Mesangial cell (primary cell): ENCODE measurements around the gene COX14. TPM values are rescaled to one million over a fixed set of nuclear protein-coding genes. Genes with fewer than 3 reads are reported as not detected.

Experiments used
- total RNA-seq: library from RNA; depleted of rRNA; stranded (reverse); fragments of >200 nt; gene quantifications from 2 replicates; pipeline ENCODE4 v1.2.3, GENCODE V29; 2015

Gene COX14
- total RNA-seq = 47.1 and 73.1 TPM in 2 replicates

GRCh38 chr12:50111693-50112455 is at the start of gene COX14:
Gene COX14, plus strand, starts transcription at chr12:50112236. Its CDS starts 7,808 bp downstream, at chr12:50120044.

GRCh38 chr12:50084775-50085614 is 27.0 kb upstream of the COX14 start, which contains the start of gene SMARCD1:
Gene SMARCD1, plus strand, starts transcription at chr12:50085342. Its CDS starts 28 bp downstream, at chr12:50085370.

GRCh38 chr12:50103767-50104321 is 8.2 kb upstream of the COX14 start, which contains the start of gene GPD1:
Gene GPD1, plus strand, starts transcription at chr12:50104008. Its CDS starts 43 bp downstream, at chr12:50104051.

GRCh38 chr12:50167049-50167828 is 55.2 kb downstream of the COX14 start, which contains the start of gene CERS5:
Gene CERS5, minus strand, starts transcription at chr12:50167369. Its CDS starts 72 bp downstream, at chr12:50167297.

Other genes starting within 250 kb of the COX14 start
- gene FAIM2, start 208.3 kb upstream of the COX14 start, total RNA-seq = 0.13 TPM in 1 of 2 replicates, not detected in the other
- gene AQP2, start 161.5 kb upstream of the COX14 start, total RNA-seq = not detected in 2 replicates
- gene AQP5, start 150.4 kb upstream of the COX14 start, total RNA-seq = 0.13 TPM in 1 of 2 replicates, not detected in the other
- gene AQP6, start 139.3 kb upstream of the COX14 start, total RNA-seq = under 0.01 TPM in 1 of 2 replicates, not detected in the other
- 10.0 and 93.7 TPM in 2 replicates for gene RACGAP1, start 86.7 kb upstream of the COX14 start, total RNA-seq
- gene ASIC1, start 54.6 kb upstream of the COX14 start, total RNA-seq = 2.6 and 4.8 TPM in 2 replicates
- 99.4 and 144 TPM in 2 replicates for gene SMARCD1, start 26.9 kb upstream of the COX14 start, total RNA-seq
- gene GPD1, start 8.2 kb upstream of the COX14 start, total RNA-seq = 0.25 and 0.33 TPM in 2 replicates
- gene CERS5, start 55.1 kb downstream of the COX14 start, total RNA-seq = 30.5 and 38.8 TPM in 2 replicates
- gene LIMA1, start 171.3 kb downstream of the COX14 start, total RNA-seq = 44.2 and 51.2 TPM in 2 replicates